Measurements from ENCODE around the gene GPHB5. TPM values are rescaled to one million over a fixed set of nuclear protein-coding genes. Genes with fewer than 3 reads are reported as not detected.

GPHB5 gene
- total and polyA plus RNA-seq, 2 experiments from 2014 or later: not detected

GRCh38 chr14:63288853-63289252 is 29.9 kb downstream of the GPHB5 start:
- Histone ChIP-seq H3K79me2 (replicated peaks; ENCODE audit: insufficient read depth) (no peaks in the 10 kb centered on the region), H3K36me3 (ENCODE audit: insufficient read depth) (no peaks in the 10 kb centered on the region), H3F3A (replicated peaks; ENCODE audit: low read depth) (no peaks in the 10 kb centered on the region), H3K4me2 (no peak overlapping the region), H2AFZ (no peak overlapping the region), H3K4me3 (no peak overlapping the region), H3K27me3 (ENCODE audit: insufficient read depth) (no peaks in the 10 kb centered on the region), H3K27ac (ENCODE audit: low read depth) (no peak overlapping the region), H4K20me1 (replicated peaks; ENCODE audit: insufficient read depth) (no peaks in the 10 kb centered on the region), H3K9me2 (ENCODE audit: insufficient read depth) (no peaks in the 10 kb centered on the region), H3K4me1 (ENCODE audit: insufficient read depth) (no peaks in the 10 kb centered on the region; the same call in 1 of the 2 replicates)
- ATAC-seq: no peak
- Mint-ChIP-seq H3K27ac (no peak overlapping the region), H3K27me3 (ENCODE audit: insufficient read depth, low read depth, poor library complexity) (no peaks in the 10 kb centered on the region), H3K4me3 (no peak overlapping the region), H3K4me1 (peaks cover 13% of the 10 kb centered on the region), H3K9me3 (no peaks in the 10 kb centered on the region), H3K36me3 (ENCODE audit: low read depth) (no peaks in the 10 kb centered on the region)
- no peak for DNase-seq (ENCODE audit: low spot score)
- TF ChIP-seq EZH2phosphoT487 (IDR thresholded peaks at IDR 0.05; ENCODE audit: unreplicated experiment) (no peak), ZNF462 (CRISPR knock-in tag; IDR thresholded peaks at IDR 0.05) (no peak), NANOG (IDR thresholded peaks at IDR 0.05; ENCODE audit: borderline replicate concordance) (no peak), STAT1 (IDR thresholded peaks at IDR 0.05; ENCODE audit: unreplicated experiment) (no peak), EZH2 (IDR thresholded peaks at IDR 0.05; ENCODE audit: low read depth, unreplicated experiment) (no peak), JUNB (IDR thresholded peaks at IDR 0.05; ENCODE audit: unreplicated experiment) (no peak), CTCF (conservative IDR thresholded peaks at IDR 0.05; ENCODE audit: low read depth in 2 of 2) (no peak)

All from GM23338 (cell line).